Renal cortex interstitium (tissue), 15 donors: ENCODE data around the gene MUC21. TPM values are rescaled to one million over a fixed set of nuclear protein-coding genes. Genes with fewer than 3 reads are reported as not detected.

Experiments used
- DNase-seq, 11 donors: peaks; one replicate each; pipeline ENCODE4 v3.0.0-alpha.2; 2013; ENCODE audit warnings: low read depth in 9 of 11, low spot score in 4 of 11; ENCODE audit errors: extremely low read depth in 1 of 11
- long read RNA-seq, 16 experiments: transcript quantifications; one replicate each; lab custom pipeline, GENCODE V29; 2026
- polyA plus RNA-seq, 3 donors: library from polyadenylated mRNA; unstranded; fragments of 120-200 nt; gene quantifications; one replicate each; pipeline ENCODE4 v1.2.1, GENCODE V29; 2013; ENCODE audit not compliant: insufficient read length in 3 of 3

MUC21 gene
- not detected for polyA plus RNA-seq
- long read RNA-seq, donor 1, result 0 reads
- long read RNA-seq, donor 2, result 0 reads
- long read RNA-seq, donor 3, result 0 reads
- long read RNA-seq, donor 4, result 0 reads
- long read RNA-seq, donor 5, result 0 reads
- long read RNA-seq, donor 6, result 0 reads
- long read RNA-seq, donor 7, result 0 reads
- long read RNA-seq, donor 8, result 0 reads
- long read RNA-seq, donor 9, result 0 reads
- long read RNA-seq, donor 10, result 0 reads
- long read RNA-seq, donor 11, result 0 reads
- long read RNA-seq, donor 12, result 0 reads
- long read RNA-seq, donor 13, result 0 reads
- long read RNA-seq, donor 14, result 0 reads
- long read RNA-seq, donor 15, result 0 reads
- long read RNA-seq, donor 16, result 0 reads

- DNase-seq, result no peak
Measured at GRCh38 chr6:30983439-30983838, at the start of gene MUC21. Gene MUC21, plus strand, starts transcription at chr6:30983718. Its CDS starts 241 bp downstream, at chr6:30983959.

GRCh38 chr6:30935018-30935417, 48.5 kb upstream of the MUC21 start:
- DNase-seq, result no peak

GRCh38 chr6:30937265-30937664, 46.3 kb upstream of the MUC21 start:
- DNase-seq, result no peak

GRCh38 chr6:30938730-30939129, 44.8 kb upstream of the MUC21 start:
- no peak for DNase-seq

GRCh38 chr6:30939473-30939872, 44.0 kb upstream of the MUC21 start:
- DNase-seq, result no peak

GRCh38 chr6:30940361-30940986, 43.0 kb upstream of the MUC21 start, which contains the start of gene MUCL3:
Gene MUCL3, plus strand, starts transcription at chr6:30940973. Its CDS starts 27 bp downstream, at chr6:30941000.
- DNase-seq, result no peak

- DNase-seq, result peak; percentile 53 to 84 (median 71)
Measured at GRCh38 chr6:30942338-30943060, 41.0 kb upstream of the MUC21 start.

GRCh38 chr6:30944051-30944450, 39.5 kb upstream of the MUC21 start:
- no peak for DNase-seq

- no peak for DNase-seq
Measured at GRCh38 chr6:30945281-30945680, 38.2 kb upstream of the MUC21 start.

- no peak for DNase-seq
Measured at GRCh38 chr6:30947231-30947630, 36.3 kb upstream of the MUC21 start.

- no peak for DNase-seq
Measured at GRCh38 chr6:30948811-30949210, 34.7 kb upstream of the MUC21 start.

- no peak for DNase-seq
Measured at GRCh38 chr6:30951907-30952469, 31.5 kb upstream of the MUC21 start.

GRCh38 chr6:30954631-30955366, 28.7 kb upstream of the MUC21 start:
- DNase-seq, result no peak

- peak in 9 of 11 donors; percentile 27 to 61 (median 45) for DNase-seq
Measured at GRCh38 chr6:30955367-30956042, 28.0 kb upstream of the MUC21 start.

- no peak for DNase-seq
Measured at GRCh38 chr6:30957716-30958115, 25.8 kb upstream of the MUC21 start.

- DNase-seq, result no peak
Measured at GRCh38 chr6:30960907-30961673, 22.4 kb upstream of the MUC21 start.

- DNase-seq, result no peak
Measured at GRCh38 chr6:30962716-30963115, 20.8 kb upstream of the MUC21 start.

GRCh38 chr6:30963641-30964040, 19.9 kb upstream of the MUC21 start:
- DNase-seq, result no peak
